Cardiac septum (tissue), 1 donor: Measurements from ENCODE around the gene DPP6. TPM values are rescaled to one million over a fixed set of nuclear protein-coding genes. Genes with fewer than 3 reads are reported as not detected.

Experiments
- DNase-seq: peaks from one replicate; pipeline ENCODE4 v3.0.0-alpha.2; 2020; ENCODE audit warnings: low spot score
- intact Hi-C: fragments of 100-400 bp; cut with DNase I; formaldehyde crosslinking; loops from one replicate; pipeline ENCODE4 v1.14.0; 2022
- total RNA-seq: library from RNA; stranded (reverse); fragmentation: NEBNext Ultra II Directional; extraction: Animal tissue kit (Norgen Biotek cat#: 25700); gene quantifications from one replicate; pipeline ENCODE4 v1.2.1, GENCODE V29; 2021
- donor health status: DM: no; HTN: no; CAD: no.

DPP6 gene
- total RNA-seq, 1 donor from 2014 or later, result not detected

- intact Hi-C loops, result no loop called here
Observed at GRCh38 chr7:154613811-154614210, 561.6 kb downstream of the DPP6 start.

DNA sequence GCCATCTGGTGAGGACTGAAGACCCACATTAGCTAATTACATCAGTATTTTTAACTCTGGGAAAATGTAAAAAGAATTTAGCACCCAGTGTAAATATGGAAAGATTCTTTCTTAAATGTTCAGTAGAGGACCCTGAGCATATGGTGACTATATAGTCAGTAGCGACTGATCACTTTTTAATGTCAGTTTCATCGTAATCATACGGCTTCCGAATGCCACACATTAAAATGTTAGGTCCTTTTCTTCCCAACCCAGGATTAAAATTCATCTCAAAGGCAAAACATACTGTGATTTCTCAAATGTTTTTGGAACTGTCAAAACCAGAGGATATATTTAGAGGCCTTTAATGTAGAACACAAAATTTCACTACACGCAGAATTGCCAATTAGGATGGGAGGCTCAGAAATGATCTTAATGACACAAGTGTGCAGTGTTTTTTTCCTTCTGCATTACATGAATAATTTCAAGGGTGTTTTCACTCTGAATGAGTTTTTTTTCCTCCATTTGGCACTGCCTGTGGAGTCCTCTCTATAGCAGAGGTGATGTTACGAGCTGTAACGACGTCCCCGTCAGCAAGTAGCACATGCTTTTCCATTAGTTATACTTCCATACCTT, 568.0 kb downstream of the DPP6 start:
- DNase-seq, result no peak
- intact Hi-C loops, result no loop called here

More at GRCh38 chr7:154613811-154614210, 561.6 kb downstream of the DPP6 start:
- DNase-seq, result no peak

DNA sequence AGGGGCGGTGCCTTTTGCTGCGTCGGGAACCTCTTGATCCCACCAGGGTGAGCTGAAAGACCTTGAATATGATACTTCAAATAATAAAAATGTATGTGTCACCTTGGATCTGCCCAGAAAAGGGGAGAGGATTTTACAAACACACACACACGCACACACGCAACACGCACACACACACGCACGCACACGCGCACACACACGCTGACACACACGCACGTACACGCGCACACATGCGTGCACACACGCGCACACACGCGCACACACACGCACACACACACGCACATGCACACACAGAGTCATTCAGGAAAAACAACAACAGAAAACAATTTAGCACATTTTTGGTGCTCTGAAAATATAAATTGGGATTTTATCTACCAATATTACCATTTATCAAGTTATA, 571.2 kb downstream of the DPP6 start:
- intact Hi-C loops, result no loop called here
- DNase-seq, result no peak

- no peak for DNase-seq
- intact Hi-C loops, result no loop called here
Observed at GRCh38 chr7:154627646-154628290, 575.6 kb downstream of the DPP6 start.

DNA sequence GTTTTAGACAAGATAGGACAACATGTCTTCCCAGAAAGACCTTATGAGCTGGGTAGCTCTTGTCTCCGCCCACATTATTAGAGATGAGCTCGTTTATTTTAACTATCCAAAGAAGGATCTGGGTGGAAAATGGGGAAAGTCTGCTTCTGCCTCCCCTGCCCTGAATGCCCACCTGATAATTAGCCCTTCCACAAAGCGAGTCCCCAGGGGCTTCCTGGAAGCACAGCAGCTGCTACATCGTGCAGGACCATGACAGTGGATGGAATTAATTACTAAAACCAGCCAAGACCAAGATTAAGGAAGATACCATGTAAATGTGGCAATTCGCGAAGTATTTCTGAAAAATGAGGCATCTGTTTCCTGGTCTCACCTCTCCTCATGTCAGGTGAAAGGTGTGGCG, 576.4 kb downstream of the DPP6 start:
- intact Hi-C loops, result no loop called here
- no peak for DNase-seq

GRCh38 chr7:154631162-154631561, 579.0 kb downstream of the DPP6 start:
- no peak for DNase-seq
- intact Hi-C loops, result no loop called here

GRCh38 chr7:154633641-154634040, 581.4 kb downstream of the DPP6 start:
- DNase-seq, result no peak
- intact Hi-C loops, result no loop called here

GRCh38 chr7:154638286-154638685, 586.1 kb downstream of the DPP6 start:
- no peak for DNase-seq
- intact Hi-C loops, result no loop called here

- intact Hi-C loops, result no loop called here
- DNase-seq, result no peak
Observed at GRCh38 chr7:154640266-154640865, 588.2 kb downstream of the DPP6 start.

- intact Hi-C loops, result no loop called here
- DNase-seq, result no peak
Observed at GRCh38 chr7:154640917-154641316, 588.7 kb downstream of the DPP6 start.

DNA sequence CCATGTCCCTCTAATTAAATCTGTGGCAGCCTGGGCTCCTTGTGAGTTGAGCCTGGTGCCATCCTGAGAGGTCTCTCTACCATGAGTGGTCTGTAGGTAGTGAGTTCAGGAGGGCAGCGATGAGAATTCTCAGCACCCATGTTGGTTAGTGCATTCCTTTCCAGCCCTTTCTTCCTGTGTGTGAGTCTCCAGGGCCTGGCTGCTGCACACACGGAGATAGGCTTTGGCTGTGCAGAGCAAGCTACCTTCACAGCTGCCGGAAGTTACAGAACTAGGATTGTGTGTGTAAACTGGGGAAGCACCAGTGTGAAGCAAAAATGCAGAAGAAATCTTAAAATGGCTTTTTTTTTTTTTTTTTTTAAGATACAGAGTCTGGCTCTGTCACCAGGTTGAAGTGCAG, 592.2 kb downstream of the DPP6 start:
- intact Hi-C loops, result no loop called here
- no peak for DNase-seq

- intact Hi-C loops, result no loop called here
- no peak for DNase-seq
Observed at GRCh38 chr7:154646126-154647013, 594.2 kb downstream of the DPP6 start.

DNA sequence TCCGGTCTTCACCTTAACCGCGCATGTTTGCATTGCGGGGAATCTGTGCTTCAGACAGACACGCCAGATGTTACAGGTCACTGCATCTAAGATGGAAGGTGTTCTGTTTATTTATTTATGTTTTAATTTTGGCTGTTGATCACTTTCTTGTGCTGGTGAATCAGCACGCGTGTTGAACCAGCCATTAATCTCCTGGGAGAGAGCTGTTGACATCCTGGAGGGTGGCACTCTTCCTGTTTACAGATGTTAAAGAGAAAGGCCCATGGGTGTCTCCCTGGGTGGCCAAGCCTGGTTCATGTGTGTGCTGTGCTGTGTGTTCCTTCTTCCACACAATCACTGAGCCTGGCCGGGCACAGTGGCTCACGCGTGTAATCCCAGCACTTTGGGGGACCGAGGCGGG, 595.4 kb downstream of the DPP6 start:
- intact Hi-C loops, result no loop called here
- no peak for DNase-seq

- intact Hi-C loops, result no loop called here
Observed at GRCh38 chr7:154649015-154649414, 596.8 kb downstream of the DPP6 start.

GRCh38 chr7:154649434-154649833, 597.2 kb downstream of the DPP6 start:
- intact Hi-C loops, result no loop called here
- DNase-seq, result no peak

More at GRCh38 chr7:154649015-154649414, 596.8 kb downstream of the DPP6 start:
- DNase-seq, result no peak

- DNase-seq, result no peak
- intact Hi-C loops, result no loop called here
Observed at GRCh38 chr7:154650275-154650674, 598.1 kb downstream of the DPP6 start.

- no peak for DNase-seq
- intact Hi-C loops, result no loop called here
Observed at GRCh38 chr7:154651501-154651900, 599.3 kb downstream of the DPP6 start.

DNA sequence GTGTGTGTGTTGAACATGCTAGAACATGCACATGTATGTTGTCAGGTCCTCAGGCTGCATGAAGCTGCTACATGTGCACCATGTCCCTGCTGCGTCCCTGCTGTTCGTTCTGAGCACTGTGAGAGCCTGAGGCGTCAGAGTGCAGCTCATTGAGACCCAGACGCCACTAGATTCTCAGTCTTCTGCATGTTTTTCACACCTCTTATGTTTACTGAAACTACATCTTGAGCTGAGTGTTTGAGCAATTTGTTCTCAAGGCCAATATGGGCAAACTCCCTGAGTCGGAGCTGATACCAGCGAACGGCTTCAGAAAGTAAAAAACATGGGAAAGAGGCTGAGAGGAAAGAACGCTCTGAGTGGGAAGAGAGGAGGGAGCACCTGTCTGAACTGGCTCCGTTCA, 600.4 kb downstream of the DPP6 start:
- intact Hi-C loops, result no loop called here
- no peak for DNase-seq

GRCh38 chr7:154653281-154653680, 601.1 kb downstream of the DPP6 start:
- intact Hi-C loops, result no loop called here
- DNase-seq, result no peak

DNA sequence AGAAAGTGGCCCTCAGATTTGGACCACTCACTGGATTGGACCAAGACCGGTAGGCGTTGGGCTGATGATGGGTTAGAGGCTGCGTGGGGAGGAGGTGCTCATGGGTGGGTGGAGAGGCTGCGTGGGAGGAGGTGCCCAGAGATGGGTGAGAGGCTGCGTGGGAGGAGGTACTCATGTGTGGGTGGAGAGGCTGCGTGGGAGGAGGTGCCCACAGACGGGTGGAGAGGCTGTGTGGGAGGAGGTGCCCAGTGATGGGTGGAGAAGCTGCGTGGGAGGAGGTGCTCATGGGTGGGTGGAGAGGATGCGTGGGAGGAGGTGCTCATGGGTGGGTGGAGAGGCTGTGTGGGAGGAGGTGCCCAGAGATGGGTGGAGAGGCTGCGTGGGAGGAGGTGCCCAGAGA, 604.4 kb downstream of the DPP6 start:
- intact Hi-C loops, result no loop called here
- DNase-seq, result no peak
